ENCODE data around the gene EDIL3.

DNA sequence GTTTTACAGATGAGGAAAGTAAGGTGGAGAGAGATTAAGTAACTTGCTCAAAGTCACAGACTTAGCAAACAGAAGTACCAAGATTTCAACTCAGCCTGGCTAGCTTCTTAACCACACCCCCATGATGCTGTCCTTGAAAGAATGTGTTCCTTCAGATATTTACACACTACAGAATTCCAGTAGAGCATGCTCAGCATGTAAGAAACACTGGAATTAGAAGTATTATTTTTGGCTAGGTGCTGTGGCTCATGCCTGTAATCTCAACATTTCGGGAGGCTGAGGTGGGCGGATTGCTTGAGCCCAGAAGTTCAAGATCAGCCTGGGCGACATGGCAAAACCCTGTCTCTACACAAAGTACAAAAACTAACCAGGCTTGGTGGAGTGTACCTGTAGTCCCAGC, 142.4 kb downstream of the EDIL3 start:
- TF ChIP-seq POLR2AphosphoS5 (IDR thresholded peaks at IDR 0.05; ENCODE audit: low read depth, low read length) (no peak), POLR2A (IDR thresholded peaks at IDR 0.05; ENCODE audit: low read depth, low read length) (no peak)
